Inflammatory macrophage treated with lipopolysaccharide for 4 hours (primary cell): ENCODE data around the gene LRRIQ1.

ENCODE experiments used
- DNase-seq: peaks from one replicate; pipeline ENCODE4 v3.0.0-alpha.2; 2020

LRRIQ1 gene

DNA sequence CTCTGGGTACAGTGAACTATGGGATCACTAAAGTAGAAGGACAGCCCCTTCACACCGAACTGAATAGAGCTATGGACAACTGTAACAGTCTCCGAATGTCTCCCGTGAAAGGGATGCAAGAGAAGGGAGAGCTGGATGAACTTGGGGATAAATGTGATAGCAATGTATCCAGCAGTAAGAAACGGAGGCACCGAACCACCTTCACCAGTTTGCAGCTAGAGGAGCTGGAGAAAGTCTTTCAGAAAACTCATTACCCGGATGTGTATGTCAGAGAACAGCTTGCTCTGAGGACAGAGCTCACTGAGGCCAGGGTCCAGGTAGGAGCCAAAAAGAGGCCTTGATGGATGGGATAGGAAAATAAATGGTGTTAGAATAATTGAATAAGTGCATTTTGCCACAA is 247.4 kb downstream of the LRRIQ1 start:
- DNase-seq, result no peak
